GM23338 (cell line): Measurements from ENCODE around the gene DLGAP3. TPM values are rescaled to one million over a fixed set of nuclear protein-coding genes. Genes with fewer than 3 reads are reported as not detected.

Source experiments
- CTCF ChIP-seq, 2 experiments: fragments of 200-600 bp in 1 of 2; sonication (generic) in 1 of 2; conservative IDR thresholded peaks; 2 replicates each; pipeline versions ENCODE4 v1.5.1 to v1.6.1; 2016 to 2017; ENCODE audit warnings: antibody characterized with exemption in 2 of 2, low read depth in 2 of 2, mild to moderate bottlenecking in 2 of 2, moderate library complexity in 1 of 2
- ETS1 ChIP-seq: IDR thresholded peaks from 2 replicates; pipeline ENCODE4 v1.6.1; 2016; ENCODE audit warnings: antibody characterized with exemption
- EZH2 ChIP-seq: fragments of 200-600 bp; sonication (generic); IDR thresholded peaks from one replicate; pipeline ENCODE4 v1.8.0; 2017; ENCODE audit warnings: antibody characterized with exemption, mild to moderate bottlenecking, low read depth; ENCODE audit not compliant: unreplicated experiment
- EZH2phosphoT487 ChIP-seq: fragments of 200-600 bp; sonication (generic); IDR thresholded peaks from one replicate; pipeline ENCODE4 v1.8.1; 2018; ENCODE audit warnings: antibody characterized with exemption; ENCODE audit not compliant: unreplicated experiment
- JUNB ChIP-seq: IDR thresholded peaks from one replicate; pipeline ENCODE4 v1.6.1; 2016; ENCODE audit warnings: antibody characterized with exemption; ENCODE audit not compliant: unreplicated experiment
- STAT1 ChIP-seq: IDR thresholded peaks from one replicate; pipeline ENCODE4 v1.6.1; 2016; ENCODE audit warnings: antibody characterized with exemption; ENCODE audit not compliant: unreplicated experiment
- polyA plus RNA-seq: library from polyadenylated mRNA; unstranded; fragments of >200 nt; fragmentation: Nextera tagmentation; extraction: Ambion mirVana; gene quantifications from 2 replicates; pipeline ENCODE4 v1.2.1, GENCODE V29; 2016
- total RNA-seq: library from RNA; depleted of rRNA; stranded (reverse); fragments of >200 nt; shearing (Covaris generic); gene quantifications from 2 replicates; pipeline ENCODE4 v1.2.3, GENCODE V29; 2014
- TF ChIP-seq, protein P1 (sequence below): fragments of 250-450 bp; sonication (Bioruptor Pico); IDR thresholded peaks from 2 replicates; pipeline ENCODE4 v1.5.0; 2020; ENCODE audit warnings: mild to moderate bottlenecking, moderate library complexity

DLGAP3 gene
- total and polyA plus RNA-seq, 2 experiments from 2014 or later = 7.1 to 13.7 TPM

GRCh38 chr1:34924759-34925555, 4.5 kb downstream of the DLGAP3 start (continued):
- TF ChIP-seq, protein P1, sequence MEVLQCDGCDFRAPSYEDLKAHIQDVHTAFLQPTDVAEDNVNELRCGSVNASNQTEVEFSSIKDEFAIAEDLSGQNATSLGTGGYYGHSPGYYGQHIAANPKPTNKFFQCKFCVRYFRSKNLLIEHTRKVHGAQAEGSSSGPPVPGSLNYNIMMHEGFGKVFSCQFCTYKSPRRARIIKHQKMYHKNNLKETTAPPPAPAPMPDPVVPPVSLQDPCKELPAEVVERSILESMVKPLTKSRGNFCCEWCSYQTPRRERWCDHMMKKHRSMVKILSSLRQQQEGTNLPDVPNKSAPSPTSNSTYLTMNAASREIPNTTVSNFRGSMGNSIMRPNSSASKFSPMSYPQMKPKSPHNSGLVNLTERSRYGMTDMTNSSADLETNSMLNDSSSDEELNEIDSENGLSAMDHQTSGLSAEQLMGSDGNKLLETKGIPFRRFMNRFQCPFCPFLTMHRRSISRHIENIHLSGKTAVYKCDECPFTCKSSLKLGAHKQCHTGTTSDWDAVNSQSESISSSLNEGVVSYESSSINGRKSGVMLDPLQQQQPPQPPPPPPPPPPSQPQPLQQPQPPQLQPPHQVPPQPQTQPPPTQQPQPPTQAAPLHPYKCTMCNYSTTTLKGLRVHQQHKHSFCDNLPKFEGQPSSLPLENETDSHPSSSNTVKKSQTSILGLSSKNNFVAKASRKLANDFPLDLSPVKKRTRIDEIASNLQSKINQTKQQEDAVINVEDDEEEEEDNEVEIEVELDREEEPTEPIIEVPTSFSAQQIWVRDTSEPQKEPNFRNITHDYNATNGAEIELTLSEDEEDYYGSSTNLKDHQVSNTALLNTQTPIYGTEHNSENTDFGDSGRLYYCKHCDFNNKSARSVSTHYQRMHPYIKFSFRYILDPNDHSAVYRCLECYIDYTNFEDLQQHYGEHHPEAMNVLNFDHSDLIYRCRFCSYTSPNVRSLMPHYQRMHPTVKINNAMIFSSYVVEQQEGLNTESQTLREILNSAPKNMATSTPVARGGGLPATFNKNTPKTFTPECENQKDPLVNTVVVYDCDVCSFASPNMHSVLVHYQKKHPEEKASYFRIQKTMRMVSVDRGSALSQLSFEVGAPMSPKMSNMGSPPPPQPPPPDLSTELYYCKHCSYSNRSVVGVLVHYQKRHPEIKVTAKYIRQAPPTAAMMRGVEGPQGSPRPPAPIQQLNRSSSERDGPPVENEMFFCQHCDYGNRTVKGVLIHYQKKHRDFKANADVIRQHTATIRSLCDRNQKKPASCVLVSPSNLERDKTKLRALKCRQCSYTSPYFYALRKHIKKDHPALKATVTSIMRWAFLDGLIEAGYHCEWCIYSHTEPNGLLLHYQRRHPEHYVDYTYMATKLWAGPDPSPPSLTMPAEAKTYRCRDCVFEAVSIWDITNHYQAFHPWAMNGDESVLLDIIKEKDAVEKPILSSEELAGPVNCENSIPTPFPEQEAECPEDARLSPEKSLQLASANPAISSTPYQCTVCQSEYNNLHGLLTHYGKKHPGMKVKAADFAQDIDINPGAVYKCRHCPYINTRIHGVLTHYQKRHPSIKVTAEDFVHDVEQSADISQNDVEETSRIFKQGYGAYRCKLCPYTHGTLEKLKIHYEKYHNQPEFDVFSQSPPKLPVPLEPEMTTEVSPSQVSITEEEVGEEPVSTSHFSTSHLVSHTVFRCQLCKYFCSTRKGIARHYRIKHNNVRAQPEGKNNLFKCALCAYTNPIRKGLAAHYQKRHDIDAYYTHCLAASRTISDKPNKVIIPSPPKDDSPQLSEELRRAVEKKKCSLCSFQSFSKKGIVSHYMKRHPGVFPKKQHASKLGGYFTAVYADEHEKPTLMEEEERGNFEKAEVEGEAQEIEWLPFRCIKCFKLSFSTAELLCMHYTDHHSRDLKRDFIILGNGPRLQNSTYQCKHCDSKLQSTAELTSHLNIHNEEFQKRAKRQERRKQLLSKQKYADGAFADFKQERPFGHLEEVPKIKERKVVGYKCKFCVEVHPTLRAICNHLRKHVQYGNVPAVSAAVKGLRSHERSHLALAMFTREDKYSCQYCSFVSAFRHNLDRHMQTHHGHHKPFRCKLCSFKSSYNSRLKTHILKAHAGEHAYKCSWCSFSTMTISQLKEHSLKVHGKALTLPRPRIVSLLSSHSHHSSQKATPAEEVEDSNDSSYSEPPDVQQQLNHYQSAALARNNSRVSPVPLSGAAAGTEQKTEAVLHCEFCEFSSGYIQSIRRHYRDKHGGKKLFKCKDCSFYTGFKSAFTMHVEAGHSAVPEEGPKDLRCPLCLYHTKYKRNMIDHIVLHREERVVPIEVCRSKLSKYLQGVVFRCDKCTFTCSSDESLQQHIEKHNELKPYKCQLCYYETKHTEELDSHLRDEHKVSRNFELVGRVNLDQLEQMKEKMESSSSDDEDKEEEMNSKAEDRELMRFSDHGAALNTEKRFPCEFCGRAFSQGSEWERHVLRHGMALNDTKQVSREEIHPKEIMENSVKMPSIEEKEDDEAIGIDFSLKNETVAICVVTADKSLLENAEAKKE = no peak
- TF ChIP-seq EZH2phosphoT487 (no peak), STAT1 (no peak), CTCF (conservative IDR thresholded peaks at IDR 0.05; ENCODE audit: low read depth in 2 of 2) (no peak), EZH2 (no peak), JUNB (no peak), ETS1 (no peak)
